HCT116 (cell line): ENCODE results near the gene KHNYN. TPM values are rescaled to one million over a fixed set of nuclear protein-coding genes. Genes with fewer than 3 reads are reported as not detected.

Experiments used
- ATAC-seq: fragments of 200-7000 bp; cut with Tn5 transposase; 2 replicates; pipeline ENCODE4 v1.9.1; 2020; ENCODE audit warnings: mild to moderate bottlenecking, moderate library complexity
- BruUV-seq: library from RNA; stranded (reverse); fragments of 400-500 nt; replicated peaks from 2 replicates; lab custom pipeline; 2021; lab: Mats Ljungman, UMichigan
- CTCF ChIA-PET: fragments of 300-600 bp; sonication (Branson Sonifier 250); formaldehyde crosslinking; loops from one replicate; lab custom pipeline; 2021; ENCODE audit warnings: antibody characterized with exemption; lab: Charles Lee
- POLR2A ChIA-PET: fragments of 300-600, 350-600 bp; sonication (Branson Sonifier 250); formaldehyde crosslinking; loops from one replicate; lab custom pipeline; 2021; ENCODE audit warnings: antibody characterized with exemption; lab: Charles Lee
- RAD21 ChIA-PET, 2 experiments: fragments of 300-600 bp; sonication (Branson Sonifier 250); formaldehyde crosslinking; loops; one replicate each; lab custom pipeline; 2023; ENCODE audit warnings: low total read pairs in 2 of 2; ENCODE audit not compliant: uncharacterized antibody in 2 of 2, unreplicated experiment in 2 of 2, low non-redundant PET in 1 of 2; lab: Charles Lee
- DNase-seq: peaks from one replicate; pipeline ENCODE4 v3.0.0-alpha.2; 2010; ENCODE audit warnings: low read depth, low spot score
- H2AFZ ChIP-seq: fragments of 200-600 bp; shearing (Covaris generic), sonication (generic); 2 replicates; pipeline ENCODE4 v1.6.1; 2017; ENCODE audit warnings: low read depth, mixed run types, mixed read lengths, antibody characterized with exemption, low read length; ENCODE audit not compliant: poor library complexity, severe bottlenecking
- H3K27ac ChIP-seq: 2 replicates; pipeline ENCODE4 v1.5.1; 2012; ENCODE audit warnings: low read depth, low read length
- H3K27me3 ChIP-seq: fragments of 200-600 bp; sonication (generic); 2 replicates; pipeline ENCODE4 v1.6.1; 2016; ENCODE audit warnings: mixed run types, low read length, mixed read lengths; ENCODE audit not compliant: insufficient read depth
- H3K36me3 ChIP-seq, 2 experiments: fragments of 200-500 bp in 1 of 2; fragments of 200-600 bp in 1 of 2; sonication (Bioruptor generic) in 1 of 2; sonication (generic) in 1 of 2; 2 replicates each; pipeline versions ENCODE4 v1.5.1 to v1.6.1; 2014 to 2016; ENCODE audit warnings: low read length in 2 of 2, inconsistent platforms in 1 of 2, mixed read lengths in 1 of 2, mixed run types in 1 of 2; ENCODE audit not compliant: insufficient read depth in 2 of 2, control insufficient read depth in 1 of 2
- H3K4me1 ChIP-seq, 2 experiments: fragments of 200-600 bp in 1 of 2; sonication (generic) in 1 of 2; 2 replicates each; pipeline versions ENCODE4 v1.5.1 to v1.6.1; 2012 to 2017; ENCODE audit warnings: low read length in 2 of 2, inconsistent platforms in 1 of 2, mild to moderate bottlenecking in 1 of 2, mixed read lengths in 1 of 2, mixed run types in 1 of 2, moderate library complexity in 1 of 2; ENCODE audit not compliant: insufficient read depth in 2 of 2, control insufficient read depth in 1 of 2
- H3K4me2 ChIP-seq: fragments of 200-600 bp; sonication (generic); 2 replicates; pipeline ENCODE4 v1.6.1; 2017; ENCODE audit warnings: mixed run types, low read length, mixed read lengths
- H3K4me3 ChIP-seq, 2 experiments: fragments of 200-600 bp in 1 of 2; sonication (generic) in 1 of 2; replicated peaks in 1 of 2; 2 replicates each; pipeline ENCODE4 v1.5.1; 2011 to 2016; ENCODE audit warnings: low read length in 2 of 2, control low read depth in 1 of 2, low read depth in 1 of 2, mild to moderate bottlenecking in 1 of 2, mixed read lengths in 1 of 2, mixed run types in 1 of 2
- H3K79me2 ChIP-seq: fragments of 200-600 bp; sonication (generic); 2 replicates; pipeline ENCODE4 v1.6.1; 2017; ENCODE audit warnings: mild to moderate bottlenecking, mixed run types, low read length, moderate library complexity, mixed read lengths; ENCODE audit not compliant: insufficient read depth
- H3K9ac ChIP-seq: fragments of 200-600 bp; sonication (generic); 2 replicates; pipeline ENCODE4 v1.6.1; 2016; ENCODE audit warnings: low read length, mixed read lengths
- H3K9me2 ChIP-seq: fragments of 200-600 bp; sonication (generic), shearing (Covaris generic); 2 replicates; pipeline ENCODE4 v1.6.1; 2017; ENCODE audit warnings: mixed run types, mild to moderate bottlenecking, moderate library complexity; ENCODE audit not compliant: insufficient read depth
- H3K9me3 ChIP-seq, 2 experiments: fragments of 200-500 bp in 1 of 2; fragments of 200-600 bp in 1 of 2; sonication (Bioruptor generic) in 1 of 2; sonication (generic) in 1 of 2; 2 replicates each; pipeline ENCODE4 v1.6.1; 2014 to 2017; ENCODE audit warnings: low read length in 2 of 2, mixed read lengths in 2 of 2, inconsistent platforms in 1 of 2, low read depth in 1 of 2, mild to moderate bottlenecking in 1 of 2, mixed run types in 1 of 2, moderate library complexity in 1 of 2; ENCODE audit not compliant: control insufficient read depth in 1 of 2, insufficient read depth in 1 of 2
- H4K20me1 ChIP-seq: fragments of 200-600 bp; sonication (generic), shearing (Covaris generic); 2 replicates; pipeline ENCODE4 v1.6.1; 2017; ENCODE audit warnings: mixed run types, mild to moderate bottlenecking, moderate library complexity; ENCODE audit not compliant: insufficient read depth
- ATF3 ChIP-seq: IDR thresholded peaks from 2 replicates; pipeline ENCODE4 v1.6.1; 2012
- CTCF ChIP-seq, 3 experiments: fragments of 200-600 bp in 1 of 3; sonication (generic) in 1 of 3; IDR thresholded peaks in 2 of 3; conservative IDR thresholded peaks in 1 of 3; 2 replicates each; pipeline ENCODE4 v1.5.1; 2012 to 2017; ENCODE audit warnings: low read depth in 2 of 3, low read length in 2 of 3, antibody characterized with exemption in 1 of 3, borderline replicate concordance in 1 of 3, control low read depth in 1 of 3, mild to moderate bottlenecking in 1 of 3, mixed read lengths in 1 of 3, mixed run types in 1 of 3, moderate library complexity in 1 of 3; ENCODE audit not compliant: insufficient read depth in 1 of 3
- EGR1 ChIP-seq: IDR thresholded peaks from 2 replicates; pipeline ENCODE4 v1.6.1; 2012; ENCODE audit warnings: low read depth
- JUND ChIP-seq: IDR thresholded peaks from 2 replicates; pipeline ENCODE4 v1.6.1; 2012
- MAX ChIP-seq: IDR thresholded peaks from 2 replicates; pipeline ENCODE4 v1.6.1; 2012
- POLR2A ChIP-seq: IDR thresholded peaks from 2 replicates; pipeline ENCODE4 v1.7.0; 2011; ENCODE audit warnings: borderline replicate concordance; ENCODE audit not compliant: insufficient read depth, insufficient read length; ENCODE audit errors: extremely low read depth
- SP1 ChIP-seq: IDR thresholded peaks from 2 replicates; pipeline ENCODE4 v1.6.1; 2012; ENCODE audit warnings: low read depth
- SRF ChIP-seq: IDR thresholded peaks from 2 replicates; pipeline ENCODE4 v1.6.1; 2012; ENCODE audit warnings: low read depth
- TCF7L2 ChIP-seq: IDR thresholded peaks from 2 replicates; pipeline ENCODE4 v1.7.0; 2011; ENCODE audit warnings: borderline replicate concordance, inconsistent platforms; ENCODE audit not compliant: insufficient read depth, insufficient read length; ENCODE audit errors: extremely low read depth
- ZFX ChIP-seq: fragments of 450-650 bp; IDR thresholded peaks from 2 replicates; pipeline ENCODE4 v1.6.1; 2017
- intact Hi-C: fragments of 100-400 bp; cut with micrococcal nuclease; formaldehyde crosslinking; loops from 2 replicates; pipeline ENCODE4 v1.10.0; 2022
- total RNA-seq: library from RNA; stranded (reverse); gene quantifications from one replicate; pipeline ENCODE4 v1.2.1, GENCODE V29; 2021; ENCODE audit not compliant: unreplicated experiment

Gene KHNYN
- total RNA-seq, 1 experiment from 2014 or later, result 50.1 TPM

- H3K27ac ChIP-seq, result no peak overlapping the region
- H3K4me1 ChIP-seq, result peaks cover 14 to 37% of the 10 kb centered on the region in 2 experiments
- intact Hi-C loops, result no loop called here
- ChIA-PET CTCF (interaction anchor here (1.1 kb wide), 1 partner anchor 62 kb away, joined by 4 read pairs; no protein-coding TSS in a partner anchor), POLR2A (no interaction called here)
- no TSS peak for BruUV-seq
- no peak overlapping the region for H3K9ac ChIP-seq
- no peak overlapping the region for H3K4me2 ChIP-seq
- no peaks in the 10 kb centered on the region for H4K20me1 ChIP-seq
- peaks cover 21% of the 10 kb centered on the region for H3K79me2 ChIP-seq
- no peaks in the 10 kb centered on the region for H3K27me3 ChIP-seq
- DNase-seq, result no peak
- no peaks in the 10 kb centered on the region for H3K9me2 ChIP-seq
- TF ChIP-seq TCF7L2, result no peak
- TF ChIP-seq ZFX, result no peak
- TF ChIP-seq ATF3, result no peak
- no peak for TF ChIP-seq EGR1
- no peak for TF ChIP-seq MAX
- TF ChIP-seq CTCF (IDR thresholded peaks at IDR 0.05 in 2 of 3, conservative IDR thresholded peaks at IDR 0.05 in 1 of 3; ENCODE audit: borderline replicate concordance in 1 of 3, insufficient read depth in 1 of 3, low read depth in 2 of 3, low read length in 2 of 3), result no peak
- no peak for TF ChIP-seq JUND
- TF ChIP-seq POLR2A, result no peak
- TF ChIP-seq SP1, result no peak
- TF ChIP-seq SRF, result no peak
- TF ChIP-seq, all 23 proteins: peak for 0
- no peaks in the 10 kb centered on the region for H3K9me3 ChIP-seq
- no peak overlapping the region for H3K4me3 ChIP-seq
- RAD21 ChIA-PET, result no interaction called here
- peaks cover 1 to 2% of the 10 kb centered on the region in 2 experiments; a peak in 1 of 4 replicates for H3K36me3 ChIP-seq
- ATAC-seq, result no peak
- no peak overlapping the region for H2AFZ ChIP-seq
Measured at GRCh38 chr14:24427537-24428508, 1.9 kb upstream of the KHNYN start.
